Measurements from ENCODE around the gene GPR132.

GPR132 gene

GRCh38 chr14:105090493-105091053 lies 25.3 kb upstream of the GPR132 start:
- TF ChIP-seq CTCF (conservative IDR thresholded peaks at IDR 0.05; ENCODE audit: low read depth, low read length), result peak; percentile 96
- peak; percentile 79 for DNase-seq (ENCODE audit: low read depth)
- H3K4me3 ChIP-seq (ENCODE audit: low read depth, low read length), result no peak overlapping the region

GRCh38 chr14:105089746-105090492 lies 24.7 kb upstream of the GPR132 start:
- H3K4me3 ChIP-seq (ENCODE audit: low read depth, low read length), result no peak overlapping the region
- DNase-seq (ENCODE audit: low read depth), result no peak
- no peak for TF ChIP-seq CTCF (conservative IDR thresholded peaks at IDR 0.05; ENCODE audit: low read depth, low read length)

GRCh38 chr14:105088812-105089745 lies 23.8 kb upstream of the GPR132 start:
- no peak overlapping the region for H3K4me3 ChIP-seq (ENCODE audit: low read depth, low read length)
- DNase-seq (ENCODE audit: low read depth), result peak; percentile 31
- no peak for TF ChIP-seq CTCF (conservative IDR thresholded peaks at IDR 0.05; ENCODE audit: low read depth, low read length)

GRCh38 chr14:105087963-105088811 lies 23.0 kb upstream of the GPR132 start:
- no peak for TF ChIP-seq CTCF (conservative IDR thresholded peaks at IDR 0.05; ENCODE audit: low read depth, low read length)
- H3K4me3 ChIP-seq (ENCODE audit: low read depth, low read length), result peak overlapping the region; percentile 59
- peak; percentile 72 for DNase-seq (ENCODE audit: low read depth)

- DNase-seq (ENCODE audit: low read depth), result peak; percentile 65
- TF ChIP-seq CTCF (conservative IDR thresholded peaks at IDR 0.05; ENCODE audit: low read depth, low read length), result no peak
- peak overlapping the region; percentile 59 for H3K4me3 ChIP-seq (ENCODE audit: low read depth, low read length)
Measured at GRCh38 chr14:105087308-105087962, 22.2 kb upstream of the GPR132 start.

- TF ChIP-seq CTCF (conservative IDR thresholded peaks at IDR 0.05; ENCODE audit: low read depth, low read length), result peak; percentile 50
- DNase-seq (ENCODE audit: low read depth), result peak; percentile 67
- H3K4me3 ChIP-seq (ENCODE audit: low read depth, low read length), result peak overlapping the region; percentile 59
Measured at GRCh38 chr14:105086833-105087307, 21.6 kb upstream of the GPR132 start.
